HT1080 (cell line): ENCODE results near the gene COX17. TPM values are rescaled to one million over a fixed set of nuclear protein-coding genes. Genes with fewer than 3 reads are reported as not detected.
"Not testable (repeated sequence)": the region's sequence is repeated elsewhere in the genome, so short reads cannot be mapped to it uniquely, and the experiment has no call there.

Source experiments
- DNase-seq: peaks from one replicate; pipeline ENCODE4 v3.0.0-alpha.2; 2015; ENCODE audit warnings: low read depth
- polyA plus RNA-seq, 2 experiments: library from polyadenylated mRNA; depleted of rRNA; stranded (reverse); fragments of >200 nt; gene quantifications; 2 replicates each; pipeline ENCODE4 v1.2.3, GENCODE V29; 2015
- total RNA-seq: library from RNA; depleted of rRNA; stranded (reverse); fragments of >200 nt; shearing (Covaris generic); gene quantifications from 2 replicates; pipeline ENCODE4 v1.2.3, GENCODE V29; 2014; rRNA removed

Gene COX17
- 109 and 121 TPM in 2 replicates for total RNA-seq
- 78.8 and 87.1 TPM in 2 replicates for polyA plus RNA-seq (2015; cell fraction: cytosol; rRNA removed)
- polyA plus RNA-seq (2015; cell fraction: nucleus; rRNA removed), result 26.5 and 27.4 TPM in 2 replicates

DNA sequence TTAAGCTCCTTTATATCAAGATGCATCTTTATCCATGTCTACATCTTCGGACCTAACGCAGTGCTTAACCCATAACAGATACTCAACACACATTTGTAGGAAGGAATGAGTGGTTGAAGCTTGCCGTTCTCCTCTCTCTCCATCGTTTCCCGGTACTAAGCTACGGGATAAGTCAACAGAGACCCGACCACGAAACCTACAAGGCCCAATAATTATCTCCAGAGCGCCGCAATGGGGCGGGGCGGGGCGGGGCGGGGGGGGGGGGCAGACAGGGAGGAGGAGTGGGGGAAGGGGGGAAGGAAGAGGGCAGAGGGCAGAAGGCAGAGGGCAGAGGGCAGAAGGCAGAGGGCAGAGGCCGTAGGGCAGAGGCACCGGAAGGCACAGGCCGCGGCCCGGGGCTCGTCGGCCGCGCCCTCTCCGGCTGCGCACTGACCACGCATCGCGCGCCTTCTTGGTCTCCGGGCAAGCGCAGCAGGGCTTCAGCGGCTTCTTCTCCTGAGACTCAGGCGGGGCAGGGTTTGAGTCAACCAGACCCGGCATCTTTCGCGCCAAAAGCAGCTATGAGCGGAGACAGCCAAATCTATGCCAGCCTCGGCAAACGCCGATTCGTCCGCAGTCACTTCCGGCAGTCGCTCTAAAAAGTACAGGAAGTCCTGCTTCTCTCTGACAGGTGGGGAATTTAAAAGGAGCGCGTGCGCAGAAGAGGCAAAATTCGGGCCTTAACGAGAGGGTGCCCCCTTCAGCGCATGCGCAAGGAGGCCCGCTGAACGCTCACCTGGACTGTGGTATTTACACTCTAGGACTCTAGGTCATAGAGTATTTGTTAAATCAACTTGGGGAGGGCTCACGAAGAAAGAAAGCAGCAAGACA, at the start of gene COX17:
Gene COX17 (minus strand): TSS at position 636 of the 870 bp plus-strand sequence. CDS start 96 bp downstream, at position 540.
- DNase-seq, result peak; percentile 97

GRCh38 chr3:119726909-119727308, 49.7 kb upstream of the COX17 start:
- DNase-seq, result no peak

GRCh38 chr3:119723022-119723421, 45.8 kb upstream of the COX17 start:
- DNase-seq, result no peak

DNA sequence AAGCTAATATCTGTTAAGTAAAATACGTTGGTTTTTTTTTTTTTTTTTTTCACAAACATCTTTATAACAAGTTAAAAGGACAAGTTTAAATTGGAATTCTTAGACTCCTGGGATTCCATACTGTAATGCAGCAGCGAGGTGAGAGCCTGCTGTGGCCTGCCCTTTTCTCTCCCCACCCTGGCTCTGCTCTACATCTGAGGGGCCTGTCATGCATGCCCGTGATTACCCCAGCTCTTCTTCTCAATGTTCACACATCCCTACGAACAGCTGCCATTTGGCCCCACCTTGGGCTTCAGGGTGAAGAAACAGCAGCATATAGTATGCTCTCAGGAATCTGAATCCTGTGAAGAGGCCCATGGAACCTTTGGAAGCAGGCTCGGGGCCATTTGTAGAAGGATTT, 40.3 kb upstream of the COX17 start:
- DNase-seq, result no peak

GRCh38 chr3:119716998-119717397, 39.8 kb upstream of the COX17 start:
- DNase-seq, result no peak

- no peak for DNase-seq
Observed at GRCh38 chr3:119715105-119715504, 37.9 kb upstream of the COX17 start.

- DNase-seq, result no peak
Observed at GRCh38 chr3:119703820-119704531, 26.8 kb upstream of the COX17 start.

DNA sequence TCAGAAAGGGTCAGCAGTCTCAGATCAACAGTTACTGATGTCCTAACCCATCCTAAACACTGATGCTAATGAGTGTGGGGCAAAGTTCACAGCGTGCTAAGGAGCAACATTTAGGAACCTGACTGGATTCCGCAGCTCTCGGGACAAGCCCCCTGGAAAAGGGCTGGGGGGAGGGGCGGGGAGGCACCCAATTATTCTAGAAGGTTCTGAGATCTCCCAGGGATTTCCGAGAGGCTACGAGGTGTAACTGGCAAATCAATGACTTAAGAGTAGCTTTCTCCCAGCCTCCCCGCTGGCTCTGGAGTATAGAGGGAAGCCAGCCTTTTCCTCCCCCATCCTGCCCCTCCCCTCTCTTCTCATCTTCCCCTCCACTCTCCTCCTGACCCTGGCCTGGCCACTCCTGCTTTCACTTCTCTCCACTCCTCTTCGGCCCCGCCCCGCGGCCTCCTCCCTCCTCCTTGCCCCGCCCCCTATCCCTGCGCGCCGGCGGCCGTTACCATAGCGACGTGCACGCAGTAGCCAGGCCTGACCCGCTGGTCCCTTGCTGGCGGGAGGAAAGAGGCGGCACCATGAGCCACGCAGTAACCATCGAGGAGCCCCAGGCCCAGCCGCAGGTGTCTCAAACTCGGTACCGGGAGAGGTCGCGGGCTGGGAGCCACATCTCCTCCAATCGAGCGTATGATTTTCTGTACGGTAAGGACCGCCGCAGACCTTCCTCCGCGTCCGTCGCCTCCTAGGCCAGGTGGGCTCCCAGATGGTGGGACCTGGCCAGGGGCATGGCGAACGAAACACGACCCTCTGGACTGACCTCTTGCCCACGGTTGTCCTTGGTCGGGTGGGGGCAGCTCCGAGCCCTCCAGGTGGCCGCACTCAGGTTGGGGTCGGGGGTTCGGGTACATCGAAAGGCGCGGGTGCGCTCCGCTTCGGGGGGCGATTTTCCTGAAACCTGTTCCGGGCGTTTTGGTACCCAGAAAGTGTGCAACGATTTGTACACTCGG, 25.6 kb upstream of the COX17 start, which contains the start of gene CFAP91:
Gene CFAP91 (plus strand): TSS at position 493 of the 998 bp plus-strand sequence. CDS start 77 bp downstream, at position 570.
- peak; percentile 50 for DNase-seq

DNA sequence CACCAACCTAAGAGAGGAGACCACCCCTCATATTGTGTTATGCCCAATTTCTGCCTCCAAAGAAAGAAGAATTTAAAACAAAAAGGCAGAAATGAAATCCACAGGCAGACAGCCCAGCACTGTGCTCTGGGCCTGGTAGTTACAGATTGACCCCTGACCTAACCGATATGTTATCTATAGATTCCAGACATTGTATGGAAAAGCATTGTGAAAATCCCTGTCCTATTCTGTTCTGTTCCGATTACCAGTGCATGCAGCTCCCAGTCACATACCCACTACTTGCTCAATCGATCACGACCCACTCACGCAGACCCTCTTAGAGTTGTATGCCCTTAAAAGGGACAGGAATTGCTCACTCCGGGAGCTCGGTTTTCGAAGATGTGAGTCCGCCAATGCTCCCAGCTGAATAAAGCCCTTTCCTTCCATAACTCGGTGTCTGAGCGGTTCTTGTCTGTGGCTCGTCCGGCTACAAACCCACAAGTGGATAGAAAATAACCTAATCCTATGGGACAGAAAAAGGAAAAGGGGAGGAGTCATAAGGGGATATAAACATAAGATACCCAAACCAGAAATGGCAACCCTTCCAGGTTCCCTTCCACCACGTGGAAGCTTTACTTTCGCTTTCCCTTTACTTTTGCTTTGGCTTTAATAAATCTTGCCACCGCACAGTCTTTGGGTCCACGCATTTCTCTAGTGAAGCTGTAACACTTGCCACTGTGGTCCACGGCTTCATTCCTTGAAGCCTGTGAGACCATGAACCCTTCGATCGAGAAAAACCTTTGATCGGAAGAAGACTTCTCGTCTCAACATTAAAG, 23.9 kb upstream of the COX17 start:
- no peak for DNase-seq

DNA sequence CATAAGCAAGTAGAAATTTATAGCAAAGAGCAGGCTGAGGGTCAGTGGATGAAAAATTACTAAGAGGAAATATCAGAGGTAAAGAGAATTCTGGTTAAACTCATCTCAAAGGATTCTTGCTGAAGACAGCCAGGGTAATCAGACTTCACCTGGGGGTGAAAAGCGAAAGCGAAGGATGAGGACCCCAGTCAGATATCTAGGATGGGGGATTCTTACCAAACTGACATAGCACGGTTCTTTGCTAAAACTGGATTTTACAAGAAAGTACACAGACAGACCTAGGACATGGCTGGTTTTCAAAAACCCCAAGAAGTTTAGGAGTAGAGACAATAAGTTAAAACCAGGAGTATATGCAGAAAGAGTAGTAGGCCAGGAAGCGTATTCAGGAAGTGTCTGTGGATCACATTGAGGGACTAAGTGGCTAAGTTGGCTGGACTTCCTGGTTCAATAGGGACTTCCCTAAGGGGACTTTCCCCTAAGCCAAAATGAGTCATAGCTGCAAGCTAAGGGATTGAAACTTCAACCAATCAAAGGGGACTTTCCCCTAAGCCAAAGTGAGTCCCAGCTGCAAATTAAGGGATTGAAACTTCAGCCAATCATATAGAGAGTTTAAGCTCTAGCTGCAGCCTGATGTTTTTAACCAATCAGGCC, 23.2 kb upstream of the COX17 start:
- DNase-seq, result peak; percentile 73

DNA sequence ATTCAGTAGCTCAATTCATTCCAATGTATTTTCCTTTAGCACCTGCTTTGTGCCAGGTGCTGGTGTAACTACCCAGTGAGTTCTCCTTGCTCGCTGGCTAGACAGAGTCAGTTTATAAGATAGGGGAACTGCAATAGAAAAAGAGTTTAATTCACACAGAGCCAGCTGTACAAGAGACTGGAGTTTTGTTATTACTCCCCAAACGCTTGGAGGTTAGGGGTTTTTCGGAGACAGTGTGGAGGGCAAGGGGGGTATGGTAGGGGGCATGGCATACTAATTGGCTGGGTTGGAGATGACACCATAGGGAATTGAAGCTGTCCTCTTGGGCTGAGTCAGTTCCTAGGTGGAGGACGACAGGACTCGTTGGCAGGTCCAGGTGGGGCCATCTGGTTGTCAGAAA, 20.2 kb upstream of the COX17 start:
- DNase-seq, result no peak

GRCh38 chr3:119695480-119695879, 18.3 kb upstream of the COX17 start:
- DNase-seq, result peak; percentile 81

DNA sequence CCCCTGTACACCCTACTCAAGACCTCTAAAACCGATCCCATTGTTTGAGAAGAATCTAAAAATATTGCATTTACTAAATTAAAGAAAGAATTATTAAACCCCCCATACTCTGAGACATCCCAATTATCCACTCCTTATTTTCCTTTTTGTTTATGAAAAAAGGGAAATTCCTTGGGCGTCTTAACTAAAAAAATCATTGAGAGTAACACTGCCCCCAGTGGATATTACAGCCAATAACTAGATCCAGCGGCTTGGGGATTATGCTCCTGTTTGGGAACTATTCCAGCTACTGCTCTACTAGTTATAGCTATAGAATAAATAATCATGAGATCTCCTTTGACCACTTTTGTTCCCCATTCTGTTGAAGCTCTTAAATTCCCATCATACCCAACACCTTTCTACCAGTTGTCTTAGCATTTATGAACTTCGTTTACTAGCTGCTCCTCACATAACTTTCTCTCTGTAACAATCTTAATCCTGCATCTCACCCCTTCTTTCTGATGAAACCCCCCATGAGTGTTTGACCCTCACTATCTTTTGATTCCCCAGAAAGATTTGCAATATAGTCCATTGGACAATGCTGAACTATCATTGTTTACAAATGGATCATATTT, 12.9 kb upstream of the COX17 start:
- DNase-seq, result peak; percentile 36

DNA sequence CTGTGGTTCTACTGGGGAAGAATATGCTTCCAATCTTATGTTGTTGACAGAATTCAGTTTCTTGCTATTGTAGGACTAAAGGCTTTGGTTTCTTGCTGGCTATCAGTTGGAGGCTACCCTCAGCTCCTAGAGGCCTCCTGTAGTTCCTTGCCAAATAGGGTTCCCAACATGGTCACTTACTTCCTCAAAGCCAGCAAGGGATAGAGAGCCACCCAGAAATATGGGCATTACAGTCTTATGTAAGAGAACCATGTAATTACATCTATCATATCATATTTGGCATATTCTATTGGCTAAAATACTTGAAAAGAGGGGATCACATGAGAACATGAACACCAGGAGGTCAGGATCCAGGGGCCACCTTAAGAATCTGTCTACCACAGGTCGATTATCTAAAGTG, 6.2 kb upstream of the COX17 start:
- no peak for DNase-seq

DNA sequence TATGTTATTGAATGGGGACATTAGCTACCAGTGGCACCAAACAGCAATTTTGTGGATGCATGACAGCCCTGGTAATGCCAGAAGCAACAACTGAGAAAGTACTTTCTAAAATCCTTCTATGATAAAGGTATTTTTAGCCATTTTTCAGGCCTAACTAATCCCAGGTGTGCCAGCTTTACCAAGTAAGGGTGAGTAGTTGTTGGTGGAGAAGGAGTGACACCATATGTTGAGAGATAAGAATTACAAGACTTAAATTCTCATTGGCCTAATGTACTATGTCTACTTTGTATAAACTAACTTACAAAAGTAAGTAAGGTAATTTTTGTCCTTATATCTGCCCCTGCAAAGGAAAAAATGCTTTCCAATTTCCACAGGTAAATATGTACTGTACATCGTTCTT, 4.1 kb upstream of the COX17 start:
- DNase-seq, result peak; percentile 38

- no peak for DNase-seq
Observed at GRCh38 chr3:119679874-119680273, 2.7 kb upstream of the COX17 start.

GRCh38 chr3:119678209-119678608, 1.0 kb upstream of the COX17 start:
- not testable (repeated sequence) for DNase-seq

GRCh38 chr3:119677641-119677934, 382 bp upstream of the COX17 start:
- no peak for DNase-seq

GRCh38 chr3:119676020-119676419, 1.2 kb downstream of the COX17 start:
- no peak for DNase-seq
